ENCODE measurements around the gene UQCC2.

Gene UQCC2

DNA sequence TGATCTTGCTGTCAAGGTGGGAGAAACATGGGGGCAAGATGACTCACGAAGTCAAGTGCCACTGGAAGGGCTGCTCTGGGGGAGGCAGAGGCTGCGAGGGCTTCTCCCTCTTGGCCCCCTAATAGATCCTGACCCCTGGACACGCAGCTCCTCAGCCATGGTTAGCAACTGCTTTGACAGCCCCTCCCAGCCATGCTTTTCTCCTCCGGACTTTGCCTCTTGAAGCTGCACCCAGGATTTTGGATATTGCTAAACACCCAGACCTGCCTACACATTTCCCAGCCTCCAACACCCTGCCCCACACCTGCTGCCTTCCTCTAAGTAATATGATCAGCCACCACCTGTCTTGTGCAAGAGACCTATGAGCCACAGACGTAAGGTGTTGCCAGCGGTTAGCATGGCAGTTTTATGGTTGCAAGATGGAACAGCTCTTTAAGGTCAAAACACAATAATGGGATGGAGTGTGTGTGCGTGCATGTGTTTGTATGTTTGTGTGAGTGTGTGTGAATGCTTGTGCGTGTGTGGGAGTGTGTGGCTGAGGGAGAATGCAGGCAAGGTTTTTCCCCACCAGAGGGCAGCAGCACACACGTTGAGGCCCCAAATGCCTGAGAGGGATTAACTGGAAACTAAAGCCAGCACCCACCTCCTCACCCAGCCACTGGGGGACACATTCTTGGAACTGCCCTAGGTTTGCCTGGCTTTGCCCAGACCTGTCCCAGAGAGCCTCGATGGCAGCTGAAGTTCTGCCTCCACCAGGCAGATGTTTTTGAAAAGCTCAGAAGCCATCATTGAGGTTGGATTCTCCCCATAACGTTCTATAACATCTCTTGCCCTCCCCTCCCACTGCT, 32.7 kb upstream of the UQCC2 start:
- peak; percentile 47 to 57 for DNase-seq (ENCODE audit: low read depth in 2 of 2)

GRCh38 chr6:33742837-33743236, 31.3 kb upstream of the UQCC2 start:
- DNase-seq (ENCODE audit: low read depth in 2 of 2), result no peak

- no peak for DNase-seq (ENCODE audit: low read depth in 2 of 2)
Observed at GRCh38 chr6:33742092-33742491, 30.6 kb upstream of the UQCC2 start.

- DNase-seq (ENCODE audit: low read depth in 2 of 2), result no peak
Observed at GRCh38 chr6:33740794-33741193, 29.3 kb upstream of the UQCC2 start.

GRCh38 chr6:33740204-33740608, 28.7 kb upstream of the UQCC2 start:
- DNase-seq (ENCODE audit: low read depth in 2 of 2), result no peak

GRCh38 chr6:33739571-33739970, 28.1 kb upstream of the UQCC2 start:
- no peak for DNase-seq (ENCODE audit: low read depth in 2 of 2)

DNA sequence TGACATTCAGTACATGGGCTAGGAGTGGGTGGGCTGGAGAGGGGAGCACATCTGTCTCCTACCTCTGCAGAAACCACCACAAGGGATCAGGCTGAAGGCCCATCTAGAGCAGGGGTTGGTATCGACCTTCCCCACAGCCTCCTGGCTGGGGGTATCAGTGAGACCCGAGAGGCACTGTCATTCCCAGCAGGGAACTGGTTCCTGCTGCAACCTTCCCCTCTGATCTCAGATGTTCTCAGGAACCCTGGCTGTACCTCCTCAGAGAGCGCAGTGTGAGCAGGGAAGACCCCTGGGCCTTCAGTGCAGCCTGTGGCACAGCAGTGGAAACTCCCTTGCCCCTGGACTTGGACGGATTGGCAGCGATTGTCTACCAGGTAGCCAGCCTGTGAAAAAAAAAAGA, 27.4 kb upstream of the UQCC2 start:
- DNase-seq (ENCODE audit: low read depth in 2 of 2), result no peak

- DNase-seq (ENCODE audit: low read depth in 2 of 2), result no peak
Observed at GRCh38 chr6:33738153-33738552, 26.7 kb upstream of the UQCC2 start.

- no peak for DNase-seq (ENCODE audit: low read depth in 2 of 2)
Observed at GRCh38 chr6:33737267-33738026, 25.9 kb upstream of the UQCC2 start.

GRCh38 chr6:33735216-33735615, 23.7 kb upstream of the UQCC2 start:
- no peak for DNase-seq (ENCODE audit: low read depth in 2 of 2)

DNA sequence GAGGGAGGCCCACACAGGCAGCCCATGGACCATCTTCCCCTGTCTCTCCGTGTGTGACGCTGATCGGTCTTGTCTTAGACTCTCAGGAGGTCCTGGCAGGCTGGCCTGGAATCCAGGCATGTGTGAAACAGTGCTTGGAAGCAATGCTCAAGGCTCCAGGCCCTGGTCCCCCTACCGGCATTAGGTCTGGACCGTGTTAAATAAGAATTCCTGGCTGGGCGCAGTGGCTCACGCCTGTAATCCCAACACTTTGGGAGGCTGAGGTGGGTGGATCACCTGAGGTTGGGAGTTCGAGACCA, 22.2 kb upstream of the UQCC2 start:
- DNase-seq (ENCODE audit: low read depth in 2 of 2), result no peak

DNA sequence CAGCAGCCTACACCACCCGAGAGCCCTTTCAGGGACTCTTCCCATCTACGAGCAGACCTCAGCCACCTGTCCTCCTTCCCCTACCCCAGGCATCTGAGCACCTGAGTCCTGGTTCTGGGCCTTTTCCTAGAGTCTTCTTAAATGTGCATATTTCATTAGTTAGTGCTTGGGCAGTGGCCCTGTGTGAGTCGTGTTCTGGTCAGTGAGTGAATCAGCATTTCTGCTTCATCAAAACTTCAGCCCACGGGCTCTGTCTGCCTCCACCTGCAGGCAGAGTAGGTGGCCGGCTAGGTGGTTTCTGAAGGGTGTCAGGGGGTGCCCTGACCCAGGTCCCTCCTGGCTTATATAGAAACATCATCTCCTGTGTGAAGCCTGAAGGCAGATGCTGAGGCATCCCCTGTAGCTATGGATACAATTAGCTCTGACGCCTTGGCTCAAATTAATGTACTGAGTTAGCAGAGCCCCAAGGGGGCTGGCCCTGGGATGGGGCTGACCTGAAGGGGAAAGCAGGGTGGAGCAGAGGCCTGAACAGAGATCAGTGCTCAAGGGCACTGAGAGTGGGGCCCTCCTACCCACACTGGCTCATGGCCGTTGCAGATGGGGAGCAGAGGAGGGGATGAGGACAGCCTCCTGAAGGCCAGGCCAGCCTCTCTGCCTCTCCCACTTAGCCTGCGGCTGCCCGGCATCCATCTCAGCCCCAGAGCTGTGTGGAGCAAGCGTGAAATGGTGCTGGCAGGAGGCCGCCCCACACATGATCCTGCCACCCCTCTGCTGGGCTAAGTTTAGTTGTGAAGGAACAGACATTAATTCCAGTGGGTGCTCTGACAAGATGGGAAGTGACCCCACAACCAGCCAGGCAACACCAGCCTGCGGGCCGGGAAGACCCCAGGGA, 21.6 kb upstream of the UQCC2 start:
- no peak for DNase-seq (ENCODE audit: low read depth in 2 of 2)

- no peak for DNase-seq (ENCODE audit: low read depth in 2 of 2)
Observed at GRCh38 chr6:33732385-33732784, 20.9 kb upstream of the UQCC2 start.

DNA sequence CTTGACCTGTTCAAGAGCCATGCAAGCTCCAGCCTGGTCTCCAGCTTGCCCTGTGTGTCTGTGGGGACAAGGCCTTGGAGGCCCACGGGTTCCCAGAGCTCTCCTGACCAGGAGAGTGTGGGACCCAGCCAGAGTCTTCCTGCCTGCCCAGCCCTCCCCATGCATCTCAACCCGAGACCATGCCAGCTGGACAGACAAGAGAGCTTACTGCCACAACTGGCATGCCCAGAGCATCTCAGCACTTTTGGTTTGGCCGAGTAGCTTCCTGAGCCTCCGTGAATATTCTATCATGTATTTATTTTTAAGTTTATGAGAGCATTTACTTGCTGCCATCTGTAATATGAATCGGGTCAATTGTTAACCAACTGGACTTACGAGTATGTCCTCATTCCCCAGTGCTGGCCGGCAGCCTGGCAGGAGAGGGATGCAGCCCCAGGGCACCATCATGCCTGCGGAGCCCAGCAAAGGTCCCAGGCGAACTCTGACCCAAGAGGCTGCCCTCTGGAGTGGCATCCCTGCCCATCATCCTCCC, 20.3 kb upstream of the UQCC2 start:
- DNase-seq (ENCODE audit: low read depth in 2 of 2), result no peak

DNA sequence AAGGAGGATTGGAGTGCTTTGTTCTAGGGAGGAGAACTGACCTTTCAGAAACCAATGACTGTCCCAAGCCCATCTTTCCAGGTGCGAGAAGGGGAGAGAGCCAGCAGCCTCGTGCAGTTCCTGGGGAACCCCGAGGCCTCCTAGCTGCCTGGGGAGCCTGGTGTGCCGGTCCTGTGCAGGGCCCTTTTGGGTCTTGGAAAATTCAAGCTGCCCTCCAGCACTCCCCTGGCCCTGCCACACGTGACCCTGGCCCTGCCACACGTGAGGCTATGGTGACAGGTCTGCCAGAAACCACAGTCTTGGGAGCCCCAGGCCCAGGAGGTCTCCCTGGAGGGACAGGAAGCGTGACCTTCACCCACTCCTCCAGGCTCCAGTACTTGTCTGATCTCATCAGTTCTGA, 19.5 kb upstream of the UQCC2 start:
- no peak for DNase-seq (ENCODE audit: low read depth in 2 of 2)

DNA sequence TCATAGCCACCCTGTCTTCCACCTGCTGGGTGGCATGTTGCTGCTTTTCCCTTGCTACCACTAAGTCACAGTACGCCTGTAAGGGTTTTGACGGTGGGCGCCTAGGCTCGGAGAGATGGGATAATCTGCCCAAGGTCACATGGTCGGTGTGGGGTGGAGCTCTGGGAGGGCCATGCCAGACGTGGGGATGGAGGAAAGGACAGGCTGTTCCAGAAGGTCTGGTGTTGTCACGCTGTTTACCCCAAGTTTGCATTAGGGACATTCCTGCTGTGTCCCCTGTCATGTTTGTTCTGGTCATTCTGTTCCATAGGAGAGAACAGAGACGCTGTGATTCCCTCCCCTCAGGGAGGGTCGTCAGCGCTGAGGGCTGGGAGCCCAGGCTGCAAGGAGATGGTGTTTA, 19.1 kb upstream of the UQCC2 start:
- no peak for DNase-seq (ENCODE audit: low read depth in 2 of 2)

GRCh38 chr6:33729059-33729458, 17.6 kb upstream of the UQCC2 start:
- DNase-seq (ENCODE audit: low read depth in 2 of 2), result no peak

- no peak for DNase-seq (ENCODE audit: low read depth in 2 of 2)
Observed at GRCh38 chr6:33728438-33728837, 16.9 kb upstream of the UQCC2 start.

GRCh38 chr6:33727932-33728331, 16.4 kb upstream of the UQCC2 start:
- DNase-seq (ENCODE audit: low read depth in 2 of 2), result no peak

DNA sequence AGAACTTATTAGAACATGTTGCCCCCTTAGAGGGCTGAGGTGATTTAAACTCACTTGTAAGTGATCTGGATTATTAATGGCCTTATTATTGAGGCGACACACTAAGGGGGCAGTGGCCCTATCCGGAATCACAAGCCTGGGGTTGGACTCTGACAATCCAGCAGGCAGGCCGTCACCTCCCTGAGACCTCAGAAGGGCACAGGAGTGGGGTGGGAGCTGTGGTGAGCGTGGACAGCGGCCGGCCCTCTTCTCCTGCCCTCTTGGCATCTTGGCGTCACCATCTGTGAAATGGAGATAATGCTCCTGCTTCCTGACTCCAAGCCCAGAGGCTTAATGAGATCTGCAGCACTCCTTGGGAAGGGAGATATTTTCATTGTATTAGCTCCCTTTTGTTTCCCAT, 15.6 kb upstream of the UQCC2 start:
- DNase-seq (ENCODE audit: low read depth in 2 of 2), result no peak

GRCh38 chr6:33726696-33727095, 15.2 kb upstream of the UQCC2 start:
- DNase-seq (ENCODE audit: low read depth in 2 of 2), result no peak
